Measurements from ENCODE around the gene LILRA1. TPM values are rescaled to one million over a fixed set of nuclear protein-coding genes. Genes with fewer than 3 reads are reported as not detected.

The LILRA1 gene
- total RNA-seq, 1 donor from 2014 or later, result 0.11 TPM

DNA sequence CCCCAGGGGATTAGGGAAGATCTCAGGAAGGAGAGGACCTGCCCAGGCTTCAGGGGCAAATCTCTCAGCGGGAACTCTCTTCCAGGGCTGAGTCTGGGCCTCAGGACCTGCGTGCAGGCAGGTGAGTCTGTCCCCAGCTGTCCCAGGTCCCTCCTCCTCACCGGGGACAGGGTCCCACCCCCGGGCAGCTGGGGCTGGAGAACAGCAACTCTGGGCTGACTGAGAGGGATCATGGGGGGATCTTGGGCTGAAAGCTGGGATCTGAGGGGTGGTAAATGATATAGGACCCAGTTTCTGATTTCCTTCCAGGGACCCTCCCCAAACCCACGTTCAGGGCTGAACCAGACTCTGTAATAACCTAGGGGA lies 14.3 kb downstream of the LILRA1 start:
- no peak for TF ChIP-seq CTCF (IDR thresholded peaks at IDR 0.05)
- Mint-ChIP-seq H3K4me1 (peaks cover 50% of the 10 kb centered on the region), H3K4me3 (no peak overlapping the region), H3K9me3 (peaks cover 3% of the 10 kb centered on the region), H3K27ac (peak overlapping the region; percentile 50), H3K36me3 (ENCODE audit: low read depth) (no peaks in the 10 kb centered on the region), H3K27me3 (peaks cover under 1% of the 10 kb centered on the region)
- intact Hi-C loops (cut with micrococcal nuclease), result no loop called here
- ChIA-PET POLR2A (no interaction called here), CTCF (no interaction called here)
- DNase-seq, result no peak
- ATAC-seq (ENCODE audit: low read depth), result no peak

DNA sequence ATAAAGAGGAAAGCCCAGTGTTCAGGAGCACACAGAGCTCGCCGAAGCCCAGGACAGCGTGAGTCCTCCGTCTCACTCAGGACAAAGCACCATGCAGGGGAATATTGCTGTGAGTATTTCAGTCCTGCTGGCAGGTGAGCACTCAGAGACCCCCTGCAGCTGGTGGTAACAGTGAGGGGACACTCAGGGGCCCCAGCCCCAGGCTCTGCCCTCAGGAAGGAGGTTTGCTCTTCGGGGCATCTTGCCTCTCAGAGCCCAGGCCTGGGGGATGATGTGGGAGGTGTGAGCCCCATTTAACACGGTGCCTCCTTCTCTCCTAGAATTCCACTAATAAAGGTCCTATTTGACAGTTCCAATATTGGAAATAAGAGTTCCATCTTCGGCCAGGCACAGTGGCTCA lies 14.8 kb downstream of the LILRA1 start:
- DNase-seq (no peak), ATAC-seq (ENCODE audit: low read depth) (no peak)
- Mint-ChIP-seq H3K36me3 (ENCODE audit: low read depth) (no peaks in the 10 kb centered on the region), H3K4me1 (peaks cover 54% of the 10 kb centered on the region), H3K27me3 (no peaks in the 10 kb centered on the region), H3K27ac (peak overlapping the region; percentile 50), H3K9me3 (peaks cover 3% of the 10 kb centered on the region), H3K4me3 (no peak overlapping the region)
- ChIA-PET CTCF (no interaction called here), POLR2A (no interaction called here)
- TF ChIP-seq CTCF (IDR thresholded peaks at IDR 0.05), result no peak
- intact Hi-C loops (cut with micrococcal nuclease), result no loop called here

DNA sequence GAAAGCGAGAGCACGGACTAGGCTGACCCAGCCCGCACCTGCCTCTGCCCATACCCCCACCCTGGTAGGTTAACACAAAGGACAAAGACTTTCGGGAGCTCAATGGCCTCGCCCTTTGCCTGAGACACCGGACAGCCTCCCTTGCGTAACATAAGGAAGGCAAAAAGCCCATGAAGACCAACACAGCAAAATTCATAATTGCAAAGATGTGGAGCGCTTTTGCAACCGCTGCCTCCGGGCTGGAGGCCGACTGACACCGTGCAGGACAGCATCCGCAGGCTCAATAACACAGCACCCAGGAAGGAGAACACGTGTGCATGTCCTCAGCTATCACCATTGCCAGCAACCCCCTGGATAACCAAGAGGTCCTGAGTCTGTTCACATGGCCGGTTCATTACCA lies 15.4 kb downstream of the LILRA1 start:
- Mint-ChIP-seq H3K4me1 (peaks cover 57% of the 10 kb centered on the region), H3K27me3 (no peaks in the 10 kb centered on the region), H3K4me3 (no peak overlapping the region), H3K36me3 (ENCODE audit: low read depth) (no peaks in the 10 kb centered on the region), H3K27ac (no peak overlapping the region), H3K9me3 (peaks cover 3% of the 10 kb centered on the region)
- intact Hi-C loops (cut with micrococcal nuclease), result no loop called here
- ChIA-PET POLR2A (no interaction called here), CTCF (no interaction called here)
- DNase-seq (no peak), ATAC-seq (ENCODE audit: low read depth) (no peak)
- no peak for TF ChIP-seq CTCF (IDR thresholded peaks at IDR 0.05)

DNA sequence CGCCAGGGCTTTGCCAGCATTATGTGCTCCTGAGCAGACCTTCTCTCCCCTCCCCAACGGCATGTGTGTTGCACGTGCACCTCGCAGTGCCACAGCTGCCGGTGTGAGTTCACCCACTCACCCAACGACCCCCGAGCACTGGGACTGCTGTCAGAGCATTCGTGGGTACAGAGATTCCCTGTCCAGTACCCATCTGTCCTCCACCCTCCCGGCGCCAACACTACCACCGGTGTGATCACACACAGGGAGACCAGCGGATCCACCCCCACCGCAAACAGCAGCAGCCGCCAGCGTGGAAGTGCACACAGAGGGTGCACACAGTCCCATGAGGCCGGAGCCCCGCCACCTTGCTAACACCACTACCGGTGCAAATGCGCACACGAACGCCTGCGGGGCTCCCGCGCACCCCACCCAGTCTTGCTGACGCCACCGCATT lies 15.9 kb downstream of the LILRA1 start:
- ATAC-seq (ENCODE audit: low read depth), result no peak
- intact Hi-C loops (cut with micrococcal nuclease), result no loop called here
- Mint-ChIP-seq H3K4me1 (peaks cover 63% of the 10 kb centered on the region), H3K4me3 (no peak overlapping the region), H3K36me3 (ENCODE audit: low read depth) (no peaks in the 10 kb centered on the region), H3K9me3 (peaks cover 3% of the 10 kb centered on the region), H3K27ac (no peak overlapping the region), H3K27me3 (no peaks in the 10 kb centered on the region)
- ChIA-PET POLR2A (no interaction called here), CTCF (no interaction called here)
- no peak for DNase-seq
- no peak for TF ChIP-seq CTCF (IDR thresholded peaks at IDR 0.05)

- ATAC-seq (ENCODE audit: low read depth) (no peak), DNase-seq (no peak)
- TF ChIP-seq CTCF (IDR thresholded peaks at IDR 0.05), result no peak
- Mint-ChIP-seq H3K27ac (peak overlapping the region; percentile 18), H3K9me3 (peaks cover 4% of the 10 kb centered on the region), H3K27me3 (no peaks in the 10 kb centered on the region), H3K36me3 (ENCODE audit: low read depth) (peaks cover 7% of the 10 kb centered on the region), H3K4me3 (peak overlapping the region; percentile 32), H3K4me1 (peaks cover 72% of the 10 kb centered on the region)
- intact Hi-C loops (cut with micrococcal nuclease), result no loop called here
- POLR2A ChIA-PET, result no interaction called here
- CTCF ChIA-PET, result no interaction called here
Measured at GRCh38 chr19:54612428-54612827, 19.0 kb downstream of the LILRA1 start.

All from activated B cell treated with CpG ODN at 0.5 μM for 24 hours (primary cell).